Tibial nerve (tissue), 4 donors: ENCODE results near the gene BBS4.
"Not testable (repeated sequence)": the region's sequence is repeated elsewhere in the genome, so short reads cannot be mapped to it uniquely, and the experiment has no call there.

Experiments used
- EP300 ChIP-seq, 2 donors: sonication (generic); formaldehyde crosslinking; IDR thresholded peaks; one replicate each; pipeline ENCODE4 v1.6.1; 2017; ENCODE audit warnings: antibody characterized with exemption in 2 of 2, mild to moderate bottlenecking in 1 of 2
- POLR2A ChIP-seq, 2 donors: fragments of 450-650 bp; IDR thresholded peaks; one replicate each; pipeline ENCODE4 v1.6.1; 2017; ENCODE audit warnings: antibody characterized with exemption in 2 of 2, mild to moderate bottlenecking in 2 of 2, moderate library complexity in 2 of 2
- TF ChIP-seq, protein P1 (sequence below), 5 experiments: fragments of 200-600 bp in 3 of 5; fragments of 450-650 bp in 2 of 5; sonication (generic) in 3 of 5; IDR thresholded peaks; one replicate each; pipeline ENCODE4 v1.5.1; 2016 to 2019; ENCODE audit warnings: antibody characterized with exemption in 5 of 5, mild to moderate bottlenecking in 3 of 5, moderate library complexity in 2 of 5

DNA sequence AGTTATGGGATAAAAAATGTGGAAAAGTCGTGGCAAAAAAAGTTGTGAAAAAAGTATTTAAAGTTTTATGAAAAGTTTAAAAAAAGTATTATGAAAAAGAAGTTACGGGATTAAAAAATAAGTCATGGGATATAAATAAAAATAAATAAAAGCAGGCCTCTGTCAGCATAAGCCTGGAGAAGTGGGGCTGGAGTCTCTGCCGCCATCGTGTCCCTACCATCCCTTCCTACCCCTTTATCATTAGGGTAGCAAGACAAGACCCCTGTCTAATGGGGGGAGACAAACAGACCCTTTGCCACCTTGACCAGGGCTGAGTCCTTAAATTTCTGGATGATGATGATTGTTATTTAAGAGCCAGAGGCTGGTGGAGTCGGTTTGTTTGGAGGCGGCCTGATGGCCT lies 16.2 kb upstream of the BBS4 start:
- TF ChIP-seq, protein P1, sequence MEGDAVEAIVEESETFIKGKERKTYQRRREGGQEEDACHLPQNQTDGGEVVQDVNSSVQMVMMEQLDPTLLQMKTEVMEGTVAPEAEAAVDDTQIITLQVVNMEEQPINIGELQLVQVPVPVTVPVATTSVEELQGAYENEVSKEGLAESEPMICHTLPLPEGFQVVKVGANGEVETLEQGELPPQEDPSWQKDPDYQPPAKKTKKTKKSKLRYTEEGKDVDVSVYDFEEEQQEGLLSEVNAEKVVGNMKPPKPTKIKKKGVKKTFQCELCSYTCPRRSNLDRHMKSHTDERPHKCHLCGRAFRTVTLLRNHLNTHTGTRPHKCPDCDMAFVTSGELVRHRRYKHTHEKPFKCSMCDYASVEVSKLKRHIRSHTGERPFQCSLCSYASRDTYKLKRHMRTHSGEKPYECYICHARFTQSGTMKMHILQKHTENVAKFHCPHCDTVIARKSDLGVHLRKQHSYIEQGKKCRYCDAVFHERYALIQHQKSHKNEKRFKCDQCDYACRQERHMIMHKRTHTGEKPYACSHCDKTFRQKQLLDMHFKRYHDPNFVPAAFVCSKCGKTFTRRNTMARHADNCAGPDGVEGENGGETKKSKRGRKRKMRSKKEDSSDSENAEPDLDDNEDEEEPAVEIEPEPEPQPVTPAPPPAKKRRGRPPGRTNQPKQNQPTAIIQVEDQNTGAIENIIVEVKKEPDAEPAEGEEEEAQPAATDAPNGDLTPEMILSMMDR (IDR thresholded peaks at IDR 0.05) = not testable (repeated sequence)
- TF ChIP-seq EP300, POLR2A (IDR thresholded peaks at IDR 0.05): not testable (repeated sequence)
